T-helper 1 cell (primary cell): Measurements from ENCODE around the gene NDUFS1.
A peak's percentile ranks its signal among the peaks of the same experiment; 100 is the strongest.
"Not testable (repeated sequence)": the region's sequence is repeated elsewhere in the genome, so short reads cannot be mapped to it uniquely, and the experiment has no call there.

Experiments used
- DNase-seq, 5 donors: peaks; one replicate each; pipeline ENCODE4 v3.0.0-alpha.2; 2012 to 2020
- total RNA-seq, 4 donors: gene quantifications; one replicate each; lab custom pipeline; 2026; lab: John Stamatoyannopoulos, UW

Gene NDUFS1
- 47.1 to 88.6 (median 72.8) reads per million in 4 donors for total RNA-seq

GRCh38 chr2:206159346-206160124 lies at the start of gene NDUFS1, which contains the start of gene EEF1B2:
Gene NDUFS1 (minus strand): TSS chr2:206159444. CDS start chr2:206153678, 5,766 bp downstream.
Gene EEF1B2 (plus strand): TSS chr2:206159895. CDS start chr2:206159980, 85 bp downstream.
- DNase-seq: peak; percentile 93 to 98 (median 96)

GRCh38 chr2:206208900-206209299 lies 49.7 kb upstream of the NDUFS1 start:
- DNase-seq: no peak

GRCh38 chr2:206207316-206207715 lies 48.1 kb upstream of the NDUFS1 start:
- peak in 1 of 5 donors; percentile 7 for DNase-seq

GRCh38 chr2:206204710-206205109 lies 45.5 kb upstream of the NDUFS1 start:
- no peak for DNase-seq

GRCh38 chr2:206203331-206203730 lies 44.1 kb upstream of the NDUFS1 start:
- no peak for DNase-seq

GRCh38 chr2:206202446-206202845 lies 43.2 kb upstream of the NDUFS1 start:
- no peak for DNase-seq

GRCh38 chr2:206201075-206201848 lies 42.0 kb upstream of the NDUFS1 start:
- no peak for DNase-seq

GRCh38 chr2:206198677-206199076 lies 39.4 kb upstream of the NDUFS1 start:
- no peak for DNase-seq

GRCh38 chr2:206193671-206194357 lies 34.6 kb upstream of the NDUFS1 start:
- DNase-seq: no peak

GRCh38 chr2:206192157-206192556 lies 32.9 kb upstream of the NDUFS1 start:
- DNase-seq: no peak

- DNase-seq: no peak
Observed at GRCh38 chr2:206190689-206191088, 31.4 kb upstream of the NDUFS1 start.

GRCh38 chr2:206190111-206190510 lies 30.9 kb upstream of the NDUFS1 start:
- DNase-seq: no peak

GRCh38 chr2:206189691-206190090 lies 30.4 kb upstream of the NDUFS1 start:
- DNase-seq: no peak

GRCh38 chr2:206181526-206181925 lies 22.3 kb upstream of the NDUFS1 start:
- not testable (repeated sequence) for DNase-seq

GRCh38 chr2:206176901-206177300 lies 17.7 kb upstream of the NDUFS1 start:
- no peak for DNase-seq

GRCh38 chr2:206176121-206176520 lies 16.9 kb upstream of the NDUFS1 start:
- DNase-seq: no peak

GRCh38 chr2:206173147-206173546 lies 13.9 kb upstream of the NDUFS1 start:
- no peak for DNase-seq

- not testable (repeated sequence) for DNase-seq
Observed at GRCh38 chr2:206171624-206172397, 12.6 kb upstream of the NDUFS1 start.

GRCh38 chr2:206168230-206168629 lies 9.0 kb upstream of the NDUFS1 start:
- DNase-seq: not testable (repeated sequence)

- DNase-seq: peak in 2 of 5 donors; percentile 21 to 26
Observed at GRCh38 chr2:206164261-206164862, 5.1 kb upstream of the NDUFS1 start.

GRCh38 chr2:206163251-206163880 lies 4.1 kb upstream of the NDUFS1 start:
- DNase-seq: no peak
